ENCODE measurements around the gene TGOLN2.
"Not testable (repeated sequence)": the region's sequence is repeated elsewhere in the genome, so short reads cannot be mapped to it uniquely, and the experiment has no call there.

TGOLN2 gene

GRCh38 chr2:85347599-85347998 lies 19.8 kb upstream of the TGOLN2 start:
- Mint-ChIP-seq H3K4me1 (peaks cover 8% of the 10 kb centered on the region), H3K27ac (no peak overlapping the region), H3K9me3 (no peaks in the 10 kb centered on the region), H3K36me3 (peaks cover 64% of the 10 kb centered on the region), H3K4me3 (no peak overlapping the region)
- DNase-seq (ENCODE audit: low spot score in 2 of 2) (no peak), ATAC-seq (no peak)

- Mint-ChIP-seq H3K4me1 (no peaks in the 10 kb centered on the region), H3K27ac (no peak overlapping the region), H3K36me3 (peaks cover 50% of the 10 kb centered on the region), H3K9me3 (no peaks in the 10 kb centered on the region), H3K4me3 (no peak overlapping the region)
- DNase-seq (ENCODE audit: low spot score in 2 of 2) = no peak
- no peak for ATAC-seq
These were observed 16.7 kb upstream of the TGOLN2 start for GRCh38 chr2:85344356-85344954.

- not testable (repeated sequence) for DNase-seq (ENCODE audit: low spot score in 2 of 2); H3K27ac Mint-ChIP-seq; H3K9me3 Mint-ChIP-seq; H3K4me1 Mint-ChIP-seq; H3K4me3 Mint-ChIP-seq
- ATAC-seq = peak; percentile 31
- peaks cover 38% of the 10 kb centered on the region for H3K36me3 Mint-ChIP-seq
These were observed 15.6 kb upstream of the TGOLN2 start for GRCh38 chr2:85343207-85343895.

GRCh38 chr2:85342156-85342555 lies 14.4 kb upstream of the TGOLN2 start:
- Mint-ChIP-seq H3K4me3 (no peak overlapping the region), H3K9me3 (no peaks in the 10 kb centered on the region), H3K36me3 (peaks cover 27% of the 10 kb centered on the region), H3K27ac (no peak overlapping the region), H3K4me1 (no peaks in the 10 kb centered on the region)
- no peak for ATAC-seq
- no peak for DNase-seq (ENCODE audit: low spot score in 2 of 2)

GRCh38 chr2:85341269-85342029 lies 13.7 kb upstream of the TGOLN2 start:
- Mint-ChIP-seq H3K27ac (no peak overlapping the region), H3K4me3 (no peak overlapping the region), H3K9me3 (no peaks in the 10 kb centered on the region), H3K4me1 (no peaks in the 10 kb centered on the region), H3K36me3 (peaks cover 19% of the 10 kb centered on the region)
- ATAC-seq (no peak), DNase-seq (ENCODE audit: low spot score in 2 of 2) (no peak)

GRCh38 chr2:85340034-85340892 lies 12.5 kb upstream of the TGOLN2 start:
- H3K4me3 Mint-ChIP-seq = no peak overlapping the region
- no peak for DNase-seq (ENCODE audit: low spot score in 2 of 2)
- H3K27ac Mint-ChIP-seq = no peak overlapping the region
- H3K9me3 Mint-ChIP-seq = no peaks in the 10 kb centered on the region
- no peak for ATAC-seq
- no peaks in the 10 kb centered on the region for H3K4me1 Mint-ChIP-seq
- H3K36me3 Mint-ChIP-seq = peaks cover 11% of the 10 kb centered on the region

GRCh38 chr2:85334928-85335327 lies 7.1 kb upstream of the TGOLN2 start:
- H3K9me3 Mint-ChIP-seq = no peaks in the 10 kb centered on the region
- ATAC-seq (no peak), DNase-seq (ENCODE audit: low spot score in 2 of 2) (no peak)
- H3K36me3 Mint-ChIP-seq = no peaks in the 10 kb centered on the region
- peaks cover 15% of the 10 kb centered on the region for H3K4me1 Mint-ChIP-seq
- H3K4me3 Mint-ChIP-seq = no peak overlapping the region
- H3K27ac Mint-ChIP-seq = no peak overlapping the region

GRCh38 chr2:85333877-85334276 lies 6.1 kb upstream of the TGOLN2 start:
- DNase-seq (ENCODE audit: low spot score in 2 of 2); H3K36me3 Mint-ChIP-seq; H3K4me3 Mint-ChIP-seq; H3K27ac Mint-ChIP-seq; ATAC-seq; H3K9me3 Mint-ChIP-seq: not testable (repeated sequence)
- H3K4me1 Mint-ChIP-seq = peaks cover 23% of the 10 kb centered on the region

GRCh38 chr2:85330839-85331636 lies 3.2 kb upstream of the TGOLN2 start:
- peaks cover 29% of the 10 kb centered on the region for H3K36me3 Mint-ChIP-seq
- H3K4me3 Mint-ChIP-seq = peak overlapping the region; percentile 25
- H3K4me1 Mint-ChIP-seq = peaks cover 29% of the 10 kb centered on the region
- no peaks in the 10 kb centered on the region for H3K9me3 Mint-ChIP-seq
- ATAC-seq (peak; percentile 55), DNase-seq (ENCODE audit: low spot score in 2 of 2) (peak; percentile 20 to 72)
- no peak overlapping the region for H3K27ac Mint-ChIP-seq

- H3K9me3 Mint-ChIP-seq, H3K27ac Mint-ChIP-seq: not testable (repeated sequence)
These were observed 1.9 kb upstream of the TGOLN2 start for GRCh38 chr2:85329701-85330100.

GRCh38 chr2:85329181-85329651 lies 1.4 kb upstream of the TGOLN2 start:
- peak overlapping the region; percentile 96 for H3K27ac Mint-ChIP-seq
- peaks cover 47% of the 10 kb centered on the region for H3K4me1 Mint-ChIP-seq
- H3K9me3 Mint-ChIP-seq = no peaks in the 10 kb centered on the region
- H3K4me3 Mint-ChIP-seq = peak overlapping the region; percentile 99
- H3K36me3 Mint-ChIP-seq = peaks cover 47% of the 10 kb centered on the region
- no peak for ATAC-seq
- no peak for DNase-seq (ENCODE audit: low spot score in 2 of 2)

More at GRCh38 chr2:85329701-85330100, 1.9 kb upstream of the TGOLN2 start:
- DNase-seq (ENCODE audit: low spot score in 2 of 2); ATAC-seq: not testable (repeated sequence)
- Mint-ChIP-seq H3K4me1 (peaks cover 42% of the 10 kb centered on the region), H3K4me3 (peak overlapping the region; percentile 99), H3K36me3 (peaks cover 42% of the 10 kb centered on the region)

GRCh38 chr2:85327160-85327821 lies 498 bp downstream of the TGOLN2 start:
- H3K4me1 Mint-ChIP-seq = peaks cover 66% of the 10 kb centered on the region
- DNase-seq (ENCODE audit: low spot score in 2 of 2) = peak; percentile 32 to 79

GRCh38 chr2:85326406-85327159 lies 1.2 kb downstream of the TGOLN2 start:
- H3K27ac Mint-ChIP-seq = peak overlapping the region; percentile 96
- peaks cover 66% of the 10 kb centered on the region for H3K4me1 Mint-ChIP-seq
- peak overlapping the region; percentile 99 for H3K4me3 Mint-ChIP-seq
- ATAC-seq = peak; percentile 45
- peaks cover 73% of the 10 kb centered on the region for H3K36me3 Mint-ChIP-seq
- DNase-seq (ENCODE audit: low spot score in 2 of 2) = peak; percentile 24 to 77
- H3K9me3 Mint-ChIP-seq = no peaks in the 10 kb centered on the region

More at GRCh38 chr2:85327160-85327821, 498 bp downstream of the TGOLN2 start:
- Mint-ChIP-seq H3K4me3 (peak overlapping the region; percentile 99), H3K27ac (peak overlapping the region; percentile 96), H3K9me3 (no peaks in the 10 kb centered on the region), H3K36me3 (peaks cover 66% of the 10 kb centered on the region)
- peak; percentile 50 for ATAC-seq
